Endothelial cell of umbilical vein (primary cell): ENCODE results near the gene SLC7A6. TPM values are rescaled to one million over a fixed set of nuclear protein-coding genes. Genes with fewer than 3 reads are reported as not detected.

Source experiments
- BruUV-seq: library from RNA; stranded (reverse); fragments of 400-500 nt; replicated peaks from 2 replicates; lab custom pipeline; 2021; lab: Mats Ljungman, UMichigan
- CTCF ChIA-PET: fragments of 300-600, 350-600 bp; sonication (Branson Sonifier 250); formaldehyde crosslinking; loops from one replicate; lab custom pipeline; 2021; ENCODE audit warnings: antibody characterized with exemption, inconsistent platforms; lab: Charles Lee
- POLR2A ChIA-PET: fragments of 300-600, 350-600 bp; sonication (Branson Sonifier 250); formaldehyde crosslinking; loops from one replicate; lab custom pipeline; 2021; ENCODE audit warnings: antibody characterized with exemption, inconsistent platforms; lab: Charles Lee
- DNase-seq: peaks from one replicate; pipeline ENCODE4 v3.0.0-alpha.2; 2011; ENCODE audit warnings: low read depth, low spot score
- FAIRE-seq: peaks from 2 replicates; lab custom pipeline; 2011; peaks lifted over from hg19 to GRCh38; lab: Jason Lieb, UNC
- H2AFZ ChIP-seq: 2 replicates; pipeline ENCODE4 v1.6.0; 2012; ENCODE audit warnings: low read depth, low read length, control low read depth, inconsistent platforms
- H3K27ac ChIP-seq: 2 replicates; pipeline ENCODE4 v1.5.1; 2011; ENCODE audit warnings: low read depth, mild to moderate bottlenecking, control low read depth, low read length, moderate library complexity; ENCODE audit not compliant: insufficient read depth
- H3K27me3 ChIP-seq, 2 experiments: 2 replicates each; pipeline versions ENCODE4 v1.6.0 to v1.6.1; 2011; ENCODE audit warnings: low read length in 2 of 2, mixed read lengths in 1 of 2; ENCODE audit not compliant: control insufficient read depth in 2 of 2, insufficient read depth in 2 of 2
- H3K36me3 ChIP-seq, 2 experiments: 2 replicates in 1 of 2; 3 replicates in 1 of 2; pipeline ENCODE4 v1.5.1; 2011; ENCODE audit warnings: low read length in 2 of 2, mild to moderate bottlenecking in 1 of 2, moderate library complexity in 1 of 2; ENCODE audit not compliant: control insufficient read depth in 2 of 2, insufficient read depth in 2 of 2; ENCODE audit errors: extremely low read depth in 1 of 2
- H3K4me1 ChIP-seq: 3 replicates; pipeline ENCODE4 v1.5.1; 2011; ENCODE audit warnings: mild to moderate bottlenecking, low read length; ENCODE audit not compliant: control insufficient read depth, insufficient read depth; ENCODE audit errors: extremely low read depth
- H3K4me2 ChIP-seq: 2 replicates; pipeline ENCODE4 v1.6.1; 2011; ENCODE audit warnings: low read length, control low read depth, mixed read lengths; ENCODE audit not compliant: insufficient read depth
- H3K4me3 ChIP-seq, 3 experiments: fragments of 200-600 bp in 1 of 3; sonication (generic), shearing (Covaris generic) in 1 of 3; replicated peaks in 1 of 3; 2 replicates each; pipeline ENCODE4 v1.5.1; 2011 to 2016; ENCODE audit warnings: control low read depth in 3 of 3, low read length in 3 of 3, mild to moderate bottlenecking in 2 of 3, inconsistent platforms in 1 of 3, low read depth in 1 of 3, moderate library complexity in 1 of 3; ENCODE audit not compliant: insufficient read depth in 1 of 3
- H3K79me2 ChIP-seq: 2 replicates; pipeline ENCODE4 v1.6.0; 2012; ENCODE audit warnings: low read length, inconsistent platforms; ENCODE audit not compliant: control insufficient read depth, insufficient read depth
- H3K9ac ChIP-seq: replicated peaks from 2 replicates; pipeline ENCODE3; 2011; ENCODE audit warnings: low read length, control low read depth; ENCODE audit not compliant: insufficient read depth; ENCODE audit errors: extremely low read depth
- H3K9me1 ChIP-seq: replicated peaks from 3 replicates; pipeline ENCODE4 v1.6.0; 2011; ENCODE audit warnings: mild to moderate bottlenecking, low read length; ENCODE audit not compliant: control insufficient read depth, insufficient read depth; ENCODE audit errors: extremely low read depth
- H3K9me3 ChIP-seq: replicated peaks from 2 replicates; pipeline ENCODE4 v1.5.1; 2012; ENCODE audit warnings: low read length, inconsistent platforms; ENCODE audit not compliant: control insufficient read depth, insufficient read depth
- H4K20me1 ChIP-seq: replicated peaks from 2 replicates; pipeline ENCODE3; 2011; ENCODE audit warnings: mild to moderate bottlenecking, low read length; ENCODE audit not compliant: control insufficient read depth, insufficient read depth; ENCODE audit errors: extremely low read depth
- CTCF ChIP-seq, 2 donors: IDR thresholded peaks; 1 replicate in 1 of 2; 2 replicates in 1 of 2; pipeline ENCODE4 v1.5.1; 2011; ENCODE audit warnings: low read length in 2 of 2, mild to moderate bottlenecking in 2 of 2, moderate library complexity in 2 of 2, control low read depth in 1 of 2, inconsistent platforms in 1 of 2, low read depth in 1 of 2; ENCODE audit not compliant: insufficient read depth in 1 of 2; ENCODE audit errors: extremely low read depth in 1 of 2
- FOS ChIP-seq: IDR thresholded peaks from 2 replicates; pipeline ENCODE4 v1.6.1; 2011; ENCODE audit warnings: mild to moderate bottlenecking, low read length, moderate library complexity, borderline replicate concordance; ENCODE audit not compliant: insufficient read depth
- JUN ChIP-seq: IDR thresholded peaks from 2 replicates; pipeline ENCODE4 v1.6.1; 2011; ENCODE audit warnings: borderline replicate concordance, low read depth; ENCODE audit not compliant: insufficient read length, insufficient read depth
- MYC ChIP-seq: IDR thresholded peaks from one replicate; pipeline ENCODE4 v1.6.1; 2011; ENCODE audit warnings: mild to moderate bottlenecking, low read depth, low read length
- POLR2AphosphoS5 ChIP-seq: IDR thresholded peaks from 2 replicates; pipeline ENCODE4 v1.6.1; 2012; ENCODE audit warnings: low read depth, mild to moderate bottlenecking, control low read depth, low read length, moderate library complexity; ENCODE audit not compliant: insufficient read depth
- dilution Hi-C: fragments of 300-500 bp; cut with MboI; formaldehyde crosslinking; loops from one replicate; pipeline ENCODE4 v1.15.0; 2019; ENCODE audit warnings: low sequenced_read_pairs; ENCODE audit not compliant: extremely low pct_ligation_motif_present
- intact Hi-C: fragments of 100-400 bp; cut with micrococcal nuclease; formaldehyde crosslinking; loops from one replicate; pipeline ENCODE4 v1.10.0; 2022
- polyA plus RNA-seq, 4 experiments: library from polyadenylated mRNA; depleted of rRNA in 3 of 4; stranded (reverse) in 3 of 4; unstranded in 1 of 4; fragments of >200 nt; gene quantifications; 2 replicates each; pipeline versions ENCODE4 v1.2.1 to v1.2.3, GENCODE V29; 2011 to 2012; ENCODE audit warnings: missing spikeins in 1 of 4
- total RNA-seq: library from RNA; stranded (reverse); gene quantifications from 2 replicates; pipeline ENCODE4 v1.2.3, GENCODE V29; 2021

Gene SLC7A6
- total and polyA plus RNA-seq, 2 donors (not counting 3 experiments of a cell fraction or from before 2014, with no cell fraction given), result 68.0 to 86.5 TPM

DNA sequence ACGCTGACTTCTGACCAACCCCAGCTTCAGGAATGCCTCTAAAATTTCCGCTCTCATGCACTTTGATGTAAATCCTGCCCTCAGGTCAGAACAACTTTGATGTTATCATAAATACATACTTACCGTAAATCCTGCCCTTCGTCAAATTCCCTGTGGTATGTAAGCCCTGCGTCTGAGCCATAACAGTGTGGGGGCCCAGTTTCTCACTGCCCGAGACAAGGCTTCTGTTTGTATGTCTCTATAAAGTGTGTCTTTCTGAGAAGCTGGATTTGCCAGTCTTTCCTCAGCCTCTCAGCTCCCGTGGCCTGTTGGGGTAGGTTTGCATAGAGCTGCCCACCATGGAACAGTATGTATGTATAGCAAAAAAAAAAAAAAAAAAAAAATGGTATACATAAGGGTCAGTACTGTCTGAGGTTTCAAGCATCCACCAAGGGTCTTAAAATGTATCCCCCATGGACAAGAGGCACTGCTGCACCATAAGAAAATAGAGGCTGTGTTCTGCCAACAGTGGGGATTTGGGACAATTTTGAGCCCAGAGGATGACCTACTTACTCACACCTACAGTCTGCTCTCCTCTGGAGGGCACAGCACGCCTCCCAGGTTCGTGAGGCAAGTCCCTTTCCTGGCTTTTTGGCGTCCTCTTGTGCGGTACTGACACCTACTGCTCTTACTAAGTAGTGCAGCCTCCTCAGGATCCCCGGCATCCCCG lies 64.0 kb downstream of the SLC7A6 start:
- peak; percentile 89 for FAIRE-seq

More for the DNA sequence above, 64.0 kb downstream of the SLC7A6 start:
- BruUV-seq, result no TSS peak
- Histone ChIP-seq H3K4me2 (no peak overlapping the region), H3K27ac (no peak overlapping the region), H3K36me3 (peaks cover 2 to 3% of the 10 kb centered on the region in 2 experiments), H3K27me3 (no peaks in the 10 kb centered on the region), H3K79me2 (no peaks in the 10 kb centered on the region), H3K9me1 (no peaks in the 10 kb centered on the region), H3K4me1 (peaks cover 34% of the 10 kb centered on the region), H2AFZ (no peak overlapping the region), H3K9me3 (no peaks in the 10 kb centered on the region), H3K9ac (no peak overlapping the region), H3K4me3 (no peak overlapping the region), H4K20me1 (no peaks in the 10 kb centered on the region)
- POLR2A ChIA-PET, result no interaction called here
- TF ChIP-seq FOS (no peak), MYC (no peak), CTCF (IDR thresholded peaks at IDR 0.05; ENCODE audit: extremely low read depth in 1 of 2, insufficient read depth in 1 of 2, low read depth in 1 of 2, low read length in 2 of 2) (peak; percentile 87 to 97), POLR2AphosphoS5 (no peak), JUN (no peak)
- dilution Hi-C loops, result no loop called here
- intact Hi-C loops, result loop anchor here (1.0 to 10.0 kb wide), 5 partner anchors 17 to 244 kb away; partner anchors contain the start of genes NFATC3 and PRMT7
- peak; percentile 83 for DNase-seq
- CTCF ChIA-PET, result interaction anchor here (0.6 to 7.0 kb wide), 19 partner anchors 9 to 94 kb away, joined by 3 to 212 read pairs (median 4); partner anchors contain the start of genes PLA2G15, PRMT7, SLC7A6 and SLC7A6OS
